ENCODE data around the gene SOCS3. TPM values are rescaled to one million over a fixed set of nuclear protein-coding genes. Genes with fewer than 3 reads are reported as not detected.

SOCS3 gene
- total and polyA plus RNA-seq, 10 of the 15 experiments (the other 5 are each of a cell fraction or from before 2014, with no cell fraction given): 0.05 to 3.9 (median 1.0) TPM

DNA sequence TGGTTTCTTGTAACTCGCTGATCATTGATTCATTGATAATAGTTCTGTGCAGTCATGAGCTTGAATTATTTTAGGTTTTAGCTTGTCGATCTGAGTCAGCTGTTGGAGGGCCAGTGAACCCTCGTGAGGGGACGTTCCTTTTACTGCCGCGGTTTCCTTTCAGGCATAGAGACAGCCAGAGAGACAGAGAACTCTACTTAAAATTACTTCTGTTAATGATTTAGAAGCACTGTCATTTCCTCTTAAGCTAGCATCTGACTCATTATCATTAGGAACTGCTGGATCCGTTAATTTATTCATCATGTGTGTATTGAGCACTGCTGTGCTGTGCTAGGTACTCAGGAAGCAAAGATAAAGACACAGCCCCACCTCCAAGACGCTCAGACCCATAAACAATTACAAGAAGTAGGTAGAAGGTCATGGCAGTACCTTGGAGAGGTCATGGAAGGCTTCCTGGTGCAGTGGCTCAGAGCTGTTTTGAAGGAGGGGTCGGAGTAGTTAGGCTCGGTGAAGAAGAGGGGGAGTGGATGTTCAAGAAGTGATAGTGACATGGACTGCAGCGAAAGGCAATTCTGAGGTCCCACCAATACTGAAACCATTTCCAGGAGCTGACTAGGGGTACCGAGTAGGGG lies 21.8 kb upstream of the SOCS3 start (continued):
- peak; percentile 41 to 46; a peak in 2 of 4 replicates for TF ChIP-seq BHLHE40 (IDR thresholded peaks at IDR 0.05; ENCODE audit: borderline replicate concordance in 1 of 2, low read depth in 2 of 2, low read length in 1 of 2)
- TF ChIP-seq ZNF207 (IDR thresholded peaks at IDR 0.05; ENCODE audit: borderline replicate concordance): no peak
- TF ChIP-seq, protein P1, sequence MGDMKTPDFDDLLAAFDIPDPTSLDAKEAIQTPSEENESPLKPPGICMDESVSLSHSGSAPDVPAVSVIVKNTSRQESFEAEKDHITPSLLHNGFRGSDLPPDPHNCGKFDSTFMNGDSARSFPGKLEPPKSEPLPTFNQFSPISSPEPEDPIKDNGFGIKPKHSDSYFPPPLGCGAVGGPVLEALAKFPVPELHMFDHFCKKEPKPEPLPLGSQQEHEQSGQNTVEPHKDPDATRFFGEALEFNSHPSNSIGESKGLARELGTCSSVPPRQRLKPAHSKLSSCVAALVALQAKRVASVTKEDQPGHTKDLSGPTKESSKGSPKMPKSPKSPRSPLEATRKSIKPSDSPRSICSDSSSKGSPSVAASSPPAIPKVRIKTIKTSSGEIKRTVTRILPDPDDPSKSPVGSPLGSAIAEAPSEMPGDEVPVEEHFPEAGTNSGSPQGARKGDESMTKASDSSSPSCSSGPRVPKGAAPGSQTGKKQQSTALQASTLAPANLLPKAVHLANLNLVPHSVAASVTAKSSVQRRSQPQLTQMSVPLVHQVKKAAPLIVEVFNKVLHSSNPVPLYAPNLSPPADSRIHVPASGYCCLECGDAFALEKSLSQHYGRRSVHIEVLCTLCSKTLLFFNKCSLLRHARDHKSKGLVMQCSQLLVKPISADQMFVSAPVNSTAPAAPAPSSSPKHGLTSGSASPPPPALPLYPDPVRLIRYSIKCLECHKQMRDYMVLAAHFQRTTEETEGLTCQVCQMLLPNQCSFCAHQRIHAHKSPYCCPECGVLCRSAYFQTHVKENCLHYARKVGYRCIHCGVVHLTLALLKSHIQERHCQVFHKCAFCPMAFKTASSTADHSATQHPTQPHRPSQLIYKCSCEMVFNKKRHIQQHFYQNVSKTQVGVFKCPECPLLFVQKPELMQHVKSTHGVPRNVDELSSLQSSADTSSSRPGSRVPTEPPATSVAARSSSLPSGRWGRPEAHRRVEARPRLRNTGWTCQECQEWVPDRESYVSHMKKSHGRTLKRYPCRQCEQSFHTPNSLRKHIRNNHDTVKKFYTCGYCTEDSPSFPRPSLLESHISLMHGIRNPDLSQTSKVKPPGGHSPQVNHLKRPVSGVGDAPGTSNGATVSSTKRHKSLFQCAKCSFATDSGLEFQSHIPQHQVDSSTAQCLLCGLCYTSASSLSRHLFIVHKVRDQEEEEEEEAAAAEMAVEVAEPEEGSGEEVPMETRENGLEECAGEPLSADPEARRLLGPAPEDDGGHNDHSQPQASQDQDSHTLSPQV (IDR thresholded peaks at IDR 0.05): no peak
- TF ChIP-seq, protein P2, sequence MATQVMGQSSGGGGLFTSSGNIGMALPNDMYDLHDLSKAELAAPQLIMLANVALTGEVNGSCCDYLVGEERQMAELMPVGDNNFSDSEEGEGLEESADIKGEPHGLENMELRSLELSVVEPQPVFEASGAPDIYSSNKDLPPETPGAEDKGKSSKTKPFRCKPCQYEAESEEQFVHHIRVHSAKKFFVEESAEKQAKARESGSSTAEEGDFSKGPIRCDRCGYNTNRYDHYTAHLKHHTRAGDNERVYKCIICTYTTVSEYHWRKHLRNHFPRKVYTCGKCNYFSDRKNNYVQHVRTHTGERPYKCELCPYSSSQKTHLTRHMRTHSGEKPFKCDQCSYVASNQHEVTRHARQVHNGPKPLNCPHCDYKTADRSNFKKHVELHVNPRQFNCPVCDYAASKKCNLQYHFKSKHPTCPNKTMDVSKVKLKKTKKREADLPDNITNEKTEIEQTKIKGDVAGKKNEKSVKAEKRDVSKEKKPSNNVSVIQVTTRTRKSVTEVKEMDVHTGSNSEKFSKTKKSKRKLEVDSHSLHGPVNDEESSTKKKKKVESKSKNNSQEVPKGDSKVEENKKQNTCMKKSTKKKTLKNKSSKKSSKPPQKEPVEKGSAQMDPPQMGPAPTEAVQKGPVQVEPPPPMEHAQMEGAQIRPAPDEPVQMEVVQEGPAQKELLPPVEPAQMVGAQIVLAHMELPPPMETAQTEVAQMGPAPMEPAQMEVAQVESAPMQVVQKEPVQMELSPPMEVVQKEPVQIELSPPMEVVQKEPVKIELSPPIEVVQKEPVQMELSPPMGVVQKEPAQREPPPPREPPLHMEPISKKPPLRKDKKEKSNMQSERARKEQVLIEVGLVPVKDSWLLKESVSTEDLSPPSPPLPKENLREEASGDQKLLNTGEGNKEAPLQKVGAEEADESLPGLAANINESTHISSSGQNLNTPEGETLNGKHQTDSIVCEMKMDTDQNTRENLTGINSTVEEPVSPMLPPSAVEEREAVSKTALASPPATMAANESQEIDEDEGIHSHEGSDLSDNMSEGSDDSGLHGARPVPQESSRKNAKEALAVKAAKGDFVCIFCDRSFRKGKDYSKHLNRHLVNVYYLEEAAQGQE (IDR thresholded peaks at IDR 0.05; ENCODE audit: low read depth, low read length): peak; percentile 84
- TF ChIP-seq EED (IDR thresholded peaks at IDR 0.05; ENCODE audit: low read depth): no peak
- TF ChIP-seq TCF3 (IDR thresholded peaks at IDR 0.05; ENCODE audit: borderline replicate concordance, insufficient read depth, low read depth, low read length): no peak
- TF ChIP-seq KLF5 (IDR thresholded peaks at IDR 0.05; ENCODE audit: partially characterized antibody): no peak
- TF ChIP-seq ASH2L (IDR thresholded peaks at IDR 0.05; ENCODE audit: borderline replicate concordance, low read depth): no peak
- 0 out of 2 replicates have a peak, but pooled peaks have one; percentile 41 for TF ChIP-seq HDGF (IDR thresholded peaks at IDR 0.05)
- TF ChIP-seq, protein P3, sequence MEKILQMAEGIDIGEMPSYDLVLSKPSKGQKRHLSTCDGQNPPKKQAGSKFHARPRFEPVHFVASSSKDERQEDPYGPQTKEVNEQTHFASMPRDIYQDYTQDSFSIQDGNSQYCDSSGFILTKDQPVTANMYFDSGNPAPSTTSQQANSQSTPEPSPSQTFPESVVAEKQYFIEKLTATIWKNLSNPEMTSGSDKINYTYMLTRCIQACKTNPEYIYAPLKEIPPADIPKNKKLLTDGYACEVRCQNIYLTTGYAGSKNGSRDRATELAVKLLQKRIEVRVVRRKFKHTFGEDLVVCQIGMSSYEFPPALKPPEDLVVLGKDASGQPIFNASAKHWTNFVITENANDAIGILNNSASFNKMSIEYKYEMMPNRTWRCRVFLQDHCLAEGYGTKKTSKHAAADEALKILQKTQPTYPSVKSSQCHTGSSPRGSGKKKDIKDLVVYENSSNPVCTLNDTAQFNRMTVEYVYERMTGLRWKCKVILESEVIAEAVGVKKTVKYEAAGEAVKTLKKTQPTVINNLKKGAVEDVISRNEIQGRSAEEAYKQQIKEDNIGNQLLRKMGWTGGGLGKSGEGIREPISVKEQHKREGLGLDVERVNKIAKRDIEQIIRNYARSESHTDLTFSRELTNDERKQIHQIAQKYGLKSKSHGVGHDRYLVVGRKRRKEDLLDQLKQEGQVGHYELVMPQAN (conservative IDR thresholded peaks at IDR 0.05): 0 out of 2 replicates have a peak, but pooled peaks have one; percentile 22
- no peak for TF ChIP-seq SPI1 (IDR thresholded peaks at IDR 0.05; ENCODE audit: borderline replicate concordance, insufficient read depth, low read depth, low read length)
- TF ChIP-seq NBN (IDR thresholded peaks at IDR 0.05): 0 out of 2 replicates have a peak, but pooled peaks have one; percentile 18
- TF ChIP-seq IKZF2 (IDR thresholded peaks at IDR 0.05): 0 out of 4 replicates have a peak, but pooled peaks of 1 of the 2 experiments have one; percentile 13
- TF ChIP-seq, protein P4, sequence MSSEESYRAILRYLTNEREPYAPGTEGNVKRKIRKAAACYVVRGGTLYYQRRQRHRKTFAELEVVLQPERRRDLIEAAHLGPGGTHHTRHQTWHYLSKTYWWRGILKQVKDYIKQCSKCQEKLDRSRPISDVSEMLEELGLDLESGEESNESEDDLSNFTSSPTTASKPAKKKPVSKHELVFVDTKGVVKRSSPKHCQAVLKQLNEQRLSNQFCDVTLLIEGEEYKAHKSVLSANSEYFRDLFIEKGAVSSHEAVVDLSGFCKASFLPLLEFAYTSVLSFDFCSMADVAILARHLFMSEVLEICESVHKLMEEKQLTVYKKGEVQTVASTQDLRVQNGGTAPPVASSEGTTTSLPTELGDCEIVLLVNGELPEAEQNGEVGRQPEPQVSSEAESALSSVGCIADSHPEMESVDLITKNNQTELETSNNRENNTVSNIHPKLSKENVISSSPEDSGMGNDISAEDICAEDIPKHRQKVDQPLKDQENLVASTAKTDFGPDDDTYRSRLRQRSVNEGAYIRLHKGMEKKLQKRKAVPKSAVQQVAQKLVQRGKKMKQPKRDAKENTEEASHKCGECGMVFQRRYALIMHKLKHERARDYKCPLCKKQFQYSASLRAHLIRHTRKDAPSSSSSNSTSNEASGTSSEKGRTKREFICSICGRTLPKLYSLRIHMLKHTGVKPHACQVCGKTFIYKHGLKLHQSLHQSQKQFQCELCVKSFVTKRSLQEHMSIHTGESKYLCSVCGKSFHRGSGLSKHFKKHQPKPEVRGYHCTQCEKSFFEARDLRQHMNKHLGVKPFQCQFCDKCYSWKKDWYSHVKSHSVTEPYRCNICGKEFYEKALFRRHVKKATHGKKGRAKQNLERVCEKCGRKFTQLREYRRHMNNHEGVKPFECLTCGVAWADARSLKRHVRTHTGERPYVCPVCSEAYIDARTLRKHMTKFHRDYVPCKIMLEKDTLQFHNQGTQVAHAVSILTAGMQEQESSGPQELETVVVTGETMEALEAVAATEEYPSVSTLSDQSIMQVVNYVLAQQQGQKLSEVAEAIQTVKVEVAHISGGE (CRISPR knock-in tag; IDR thresholded peaks at IDR 0.05): no peak
- no peak for TF ChIP-seq MEF2A (IDR thresholded peaks at IDR 0.05; ENCODE audit: insufficient read depth, low read depth, low read length)
- TF ChIP-seq CBFB (IDR thresholded peaks at IDR 0.05; ENCODE audit: low read depth): no peak
